GM23338 (cell line): ENCODE data around the gene IL1RAPL2. TPM values are rescaled to one million over a fixed set of nuclear protein-coding genes. Genes with fewer than 3 reads are reported as not detected.

Experiments
- ATAC-seq: fragments of 200-7000 bp; cut with Tn5 transposase; 3 replicates; pipeline ENCODE4 v1.9.1; 2020
- DNase-seq: peaks from one replicate; pipeline ENCODE4 v3.0.0-alpha.2; 2015; ENCODE audit warnings: low spot score
- H2AFZ ChIP-seq: fragments of 200-600 bp; sonication (generic); 2 replicates; pipeline ENCODE4 v1.8.0; 2016; ENCODE audit warnings: antibody characterized with exemption, mild to moderate bottlenecking, moderate library complexity
- H3F3A ChIP-seq: fragments of 200-600 bp; sonication (generic); replicated peaks from 2 replicates; pipeline ENCODE4 v1.8.0; 2017; ENCODE audit warnings: antibody characterized with exemption, mixed run types, low read depth
- H3K27ac ChIP-seq: fragments of 200-600 bp; sonication (generic); 2 replicates; pipeline ENCODE4 v1.6.1; 2016; ENCODE audit warnings: low read depth
- H3K27me3 ChIP-seq: fragments of 200-600 bp; sonication (generic); 2 replicates; pipeline ENCODE4 v1.8.0; 2016; ENCODE audit warnings: mild to moderate bottlenecking, mixed run types, moderate library complexity; ENCODE audit not compliant: insufficient read depth
- H3K36me3 ChIP-seq: fragments of 200-600 bp; sonication (generic); 2 replicates; pipeline ENCODE4 v1.8.0; 2016; ENCODE audit warnings: mild to moderate bottlenecking; ENCODE audit not compliant: insufficient read depth
- H3K4me1 ChIP-seq: fragments of 200-600 bp; sonication (generic); 2 replicates; pipeline ENCODE4 v1.8.0; 2016; ENCODE audit warnings: mild to moderate bottlenecking, moderate library complexity; ENCODE audit not compliant: insufficient read depth
- H3K4me2 ChIP-seq: fragments of 200-600 bp; sonication (generic); 2 replicates; pipeline ENCODE4 v1.7.1; 2017; ENCODE audit warnings: mixed run types
- H3K4me3 ChIP-seq: fragments of 200-600 bp; sonication (generic); 2 replicates; pipeline ENCODE4 v1.6.1; 2016; ENCODE audit warnings: mixed run types
- H3K79me2 ChIP-seq: fragments of 200-600 bp; sonication (generic); replicated peaks from 2 replicates; pipeline ENCODE4 v1.8.0; 2017; ENCODE audit warnings: mild to moderate bottlenecking; ENCODE audit not compliant: insufficient read depth
- H3K9me2 ChIP-seq: fragments of 200-600 bp; sonication (generic); 2 replicates; pipeline ENCODE4 v1.8.0; 2017; ENCODE audit not compliant: insufficient read depth
- H4K20me1 ChIP-seq: fragments of 200-600 bp; sonication (generic); replicated peaks from 2 replicates; pipeline ENCODE4 v1.8.0; 2017; ENCODE audit warnings: mild to moderate bottlenecking; ENCODE audit not compliant: insufficient read depth
- H3K27ac Mint-ChIP-seq: 2 replicates; pipeline ENCODE4 v1.8.0; 2020; ENCODE audit warnings: inconsistent platforms, mild to moderate bottlenecking, moderate library complexity, mixed read lengths
- H3K27me3 Mint-ChIP-seq: 3 replicates; pipeline ENCODE4 v1.8.0; 2022; ENCODE audit warnings: low read depth, mild to moderate bottlenecking, moderate library complexity, mixed read lengths, inconsistent platforms; ENCODE audit not compliant: insufficient read depth, poor library complexity
- H3K36me3 Mint-ChIP-seq: 3 replicates; pipeline ENCODE4 v1.8.0; 2021; ENCODE audit warnings: low read depth, mild to moderate bottlenecking, inconsistent platforms, moderate library complexity, mixed read lengths
- H3K4me1 Mint-ChIP-seq: 3 replicates; pipeline ENCODE4 v1.8.0; 2020; ENCODE audit warnings: mild to moderate bottlenecking, inconsistent platforms, mixed read lengths
- H3K4me3 Mint-ChIP-seq: 3 replicates; pipeline ENCODE4 v1.8.0; 2021; ENCODE audit warnings: moderate library complexity, mild to moderate bottlenecking, inconsistent platforms, mixed read lengths
- H3K9me3 Mint-ChIP-seq: 3 replicates; pipeline ENCODE4 v1.8.0; 2020; ENCODE audit warnings: moderate library complexity, mild to moderate bottlenecking, inconsistent platforms, mixed read lengths
- CREB1 ChIP-seq: fragments of 250-450 bp; sonication (Bioruptor Pico); IDR thresholded peaks from 2 replicates; pipeline ENCODE4 v1.5.0; 2020; ENCODE audit warnings: low read depth, mild to moderate bottlenecking, moderate library complexity
- CTCF ChIP-seq, 2 experiments: fragments of 200-600 bp in 1 of 2; sonication (generic) in 1 of 2; conservative IDR thresholded peaks; 2 replicates each; pipeline versions ENCODE4 v1.5.1 to v1.6.1; 2016 to 2017; ENCODE audit warnings: antibody characterized with exemption in 2 of 2, low read depth in 2 of 2, mild to moderate bottlenecking in 2 of 2, moderate library complexity in 1 of 2
- ETS1 ChIP-seq: IDR thresholded peaks from 2 replicates; pipeline ENCODE4 v1.6.1; 2016; ENCODE audit warnings: antibody characterized with exemption
- EZH2 ChIP-seq: fragments of 200-600 bp; sonication (generic); IDR thresholded peaks from one replicate; pipeline ENCODE4 v1.8.0; 2017; ENCODE audit warnings: antibody characterized with exemption, mild to moderate bottlenecking, low read depth; ENCODE audit not compliant: unreplicated experiment
- EZH2phosphoT487 ChIP-seq: fragments of 200-600 bp; sonication (generic); IDR thresholded peaks from one replicate; pipeline ENCODE4 v1.8.1; 2018; ENCODE audit warnings: antibody characterized with exemption; ENCODE audit not compliant: unreplicated experiment
- JUNB ChIP-seq: IDR thresholded peaks from one replicate; pipeline ENCODE4 v1.6.1; 2016; ENCODE audit warnings: antibody characterized with exemption; ENCODE audit not compliant: unreplicated experiment
- NANOG ChIP-seq: IDR thresholded peaks from 2 replicates; pipeline ENCODE4 v1.6.1; 2016; ENCODE audit warnings: antibody characterized with exemption, borderline replicate concordance
- POLR2AphosphoS5 ChIP-seq: IDR thresholded peaks from 2 replicates; pipeline ENCODE4 v1.6.1; 2016; ENCODE audit warnings: antibody characterized with exemption, low read depth
- REST ChIP-seq: IDR thresholded peaks from one replicate; pipeline ENCODE4 v1.6.1; 2018; ENCODE audit warnings: antibody characterized with exemption; ENCODE audit not compliant: unreplicated experiment
- STAT1 ChIP-seq: IDR thresholded peaks from one replicate; pipeline ENCODE4 v1.6.1; 2016; ENCODE audit warnings: antibody characterized with exemption; ENCODE audit not compliant: unreplicated experiment
- ZNF114 ChIP-seq: fragments of 250-450 bp; sonication (Bioruptor Pico); IDR thresholded peaks from 2 replicates; pipeline ENCODE4 v1.5.0; 2020; ENCODE audit warnings: mild to moderate bottlenecking, moderate library complexity
- ZNF331 ChIP-seq: fragments of 250-450 bp; sonication (Bioruptor Pico); IDR thresholded peaks from 2 replicates; pipeline ENCODE4 v1.5.0; 2020; ENCODE audit warnings: low read depth, mild to moderate bottlenecking, moderate library complexity
- ZNF462 ChIP-seq: fragments of 250-450 bp; sonication (Bioruptor Pico); IDR thresholded peaks from 2 replicates; pipeline ENCODE4 v1.5.0; 2020; ENCODE audit warnings: mild to moderate bottlenecking, moderate library complexity
- polyA plus RNA-seq: library from polyadenylated mRNA; unstranded; fragments of >200 nt; fragmentation: Nextera tagmentation; extraction: Ambion mirVana; gene quantifications from 2 replicates; pipeline ENCODE4 v1.2.1, GENCODE V29; 2016
- total RNA-seq: library from RNA; depleted of rRNA; stranded (reverse); fragments of >200 nt; shearing (Covaris generic); gene quantifications from 2 replicates; pipeline ENCODE4 v1.2.3, GENCODE V29; 2014

The IL1RAPL2 gene
- total and polyA plus RNA-seq, 2 experiments from 2014 or later = 0.80 to 0.94 TPM

GRCh38 chrX:105552395-105552794, 986.4 kb downstream of the IL1RAPL2 start:
- Mint-ChIP-seq H3K9me3 (no peaks in the 10 kb centered on the region), H3K4me3 (no peak overlapping the region), H3K36me3 (no peaks in the 10 kb centered on the region), H3K27me3 (no peaks in the 10 kb centered on the region), H3K4me1 (no peaks in the 10 kb centered on the region), H3K27ac (no peak overlapping the region)
- H3K4me2 ChIP-seq = no peak overlapping the region
- no peaks in the 10 kb centered on the region for H3K27me3 ChIP-seq
- no peaks in the 10 kb centered on the region for H4K20me1 ChIP-seq
- H3K9me2 ChIP-seq = no peaks in the 10 kb centered on the region
- H2AFZ ChIP-seq = no peak overlapping the region
- H3K36me3 ChIP-seq = no peaks in the 10 kb centered on the region
- no peaks in the 10 kb centered on the region for H3K79me2 ChIP-seq
- TF ChIP-seq CREB1 (CRISPR knock-in tag) = no peak
- TF ChIP-seq STAT1 = no peak
- no peak for TF ChIP-seq CTCF (conservative IDR thresholded peaks at IDR 0.05; ENCODE audit: low read depth in 2 of 2)
- TF ChIP-seq EZH2 = no peak
- TF ChIP-seq REST = no peak
- TF ChIP-seq EZH2phosphoT487 = no peak
- TF ChIP-seq ZNF331 = no peak
- TF ChIP-seq JUNB = no peak
- no peak for TF ChIP-seq ZNF462 (CRISPR knock-in tag)
- no peak for TF ChIP-seq POLR2AphosphoS5
- no peak for TF ChIP-seq NANOG
- no peak for TF ChIP-seq ETS1
- TF ChIP-seq ZNF114 (CRISPR knock-in tag) = no peak
- ATAC-seq = no peak
- DNase-seq = no peak
- no peak overlapping the region for H3K4me3 ChIP-seq
- H3F3A ChIP-seq = no peaks in the 10 kb centered on the region
- no peaks in the 10 kb centered on the region for H3K4me1 ChIP-seq
- H3K27ac ChIP-seq = no peak overlapping the region
